GM21786 (cell line): ENCODE data around the gene POLR1E.
"Not testable (repeated sequence)": the region's sequence is repeated elsewhere in the genome, so short reads cannot be mapped to it uniquely, and the experiment has no call there.

Experiments used
- ATAC-seq: cut with Tn5 transposase; IDR thresholded peaks from one replicate; pipeline ENCODE4 v1.9.1; 2021; ENCODE audit not compliant: unreplicated experiment

The POLR1E gene

GRCh38 chr9:37464426-37465248 is 21.1 kb upstream of the POLR1E start:
- ATAC-seq: peak; percentile 11

DNA sequence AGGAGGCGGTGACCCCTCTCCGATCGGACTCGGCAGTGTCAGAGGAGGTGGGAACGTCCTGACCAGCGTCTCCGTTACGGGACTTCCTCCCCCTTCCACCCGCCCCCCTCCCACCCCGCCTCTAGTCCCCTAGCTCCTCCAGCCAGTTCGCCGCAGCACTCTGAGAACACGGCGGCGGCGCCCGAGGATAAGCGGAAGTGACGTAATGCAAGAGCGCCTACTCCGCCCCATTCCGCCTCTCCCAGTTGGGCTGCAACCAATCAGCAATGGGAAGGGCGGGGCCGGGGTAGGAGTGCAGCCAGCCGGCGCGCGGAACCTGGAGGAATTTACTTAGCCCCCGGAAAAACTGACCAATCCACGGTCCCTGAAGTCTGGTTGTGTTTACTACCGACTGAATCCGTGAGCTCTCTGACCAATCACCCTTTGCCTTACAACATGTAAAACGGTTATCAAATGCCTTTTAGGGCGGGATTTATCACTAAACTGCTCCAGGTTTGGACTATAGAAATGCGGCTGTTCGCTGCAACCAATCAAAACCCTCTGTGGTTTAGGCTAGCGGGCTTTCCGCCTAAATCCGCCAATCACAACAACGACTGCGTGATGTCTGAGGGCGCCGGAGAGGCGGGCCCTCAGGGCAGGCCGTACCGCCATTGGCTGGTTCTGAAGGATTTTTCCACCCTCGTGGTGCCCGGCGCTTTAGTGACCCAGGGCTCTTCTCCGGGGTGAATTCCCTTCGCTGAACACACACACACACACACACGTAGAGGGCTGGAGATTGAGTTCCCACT is 20.3 kb upstream of the POLR1E start, which contains the start of gene ZBTB5:
Gene ZBTB5 (minus strand): TSS at position 202 of the 788 bp plus-strand sequence. CDS start 22,899 bp downstream, outside the sequence.
- ATAC-seq: peak; percentile 80

DNA sequence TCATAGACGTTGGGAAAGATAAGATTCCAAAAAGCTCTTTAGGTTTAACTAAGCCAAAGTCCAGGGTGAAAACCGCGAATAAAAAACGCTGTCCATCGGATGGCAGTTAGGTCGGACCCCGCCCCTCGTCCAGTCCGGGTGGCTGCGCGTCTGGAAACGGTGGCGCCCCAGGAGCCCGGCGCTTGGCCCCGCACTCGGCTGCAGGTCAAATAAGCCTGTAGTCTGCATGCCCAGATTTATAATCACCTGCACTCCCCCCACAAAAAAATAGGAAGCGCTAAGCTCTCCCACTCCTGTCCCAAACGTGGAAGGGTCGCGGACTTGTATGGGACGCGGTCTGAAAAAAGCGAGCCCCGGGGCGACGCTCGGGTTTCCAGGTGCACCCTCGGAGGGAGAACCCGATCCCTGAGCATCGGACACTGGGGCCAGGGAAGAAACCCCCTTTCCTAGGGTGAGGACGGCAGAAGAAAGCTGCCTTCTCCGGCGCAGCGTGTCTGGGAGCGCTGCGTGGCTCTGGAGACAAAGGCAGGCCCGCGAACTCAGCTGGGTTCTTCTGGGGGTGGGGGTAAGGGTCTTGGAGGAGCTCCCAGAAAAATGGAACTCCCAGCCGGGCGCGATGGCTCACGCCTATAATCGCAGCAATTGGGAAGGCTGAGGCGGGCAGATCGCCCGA is 19.6 kb upstream of the POLR1E start:
- no peak for ATAC-seq

DNA sequence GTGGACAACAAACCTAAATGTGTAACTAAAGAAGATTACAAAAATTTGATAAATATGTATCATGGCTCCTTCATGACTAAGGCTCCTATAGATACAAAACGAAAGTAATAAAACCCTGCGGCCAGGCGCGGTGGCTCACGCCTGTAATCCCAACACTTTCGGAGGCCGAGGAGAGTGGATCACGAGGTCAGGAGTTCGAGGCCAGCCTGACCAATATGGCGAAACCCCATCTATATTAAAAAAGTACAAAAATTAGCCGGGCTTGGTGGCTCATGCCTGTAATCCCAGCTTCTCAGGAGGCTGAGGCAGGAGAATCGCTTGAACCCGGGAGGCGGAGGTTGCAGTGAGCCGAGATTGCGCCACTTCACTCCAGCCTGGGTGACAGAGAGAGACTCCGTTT is 18.2 kb upstream of the POLR1E start:
- not testable (repeated sequence) for ATAC-seq

DNA sequence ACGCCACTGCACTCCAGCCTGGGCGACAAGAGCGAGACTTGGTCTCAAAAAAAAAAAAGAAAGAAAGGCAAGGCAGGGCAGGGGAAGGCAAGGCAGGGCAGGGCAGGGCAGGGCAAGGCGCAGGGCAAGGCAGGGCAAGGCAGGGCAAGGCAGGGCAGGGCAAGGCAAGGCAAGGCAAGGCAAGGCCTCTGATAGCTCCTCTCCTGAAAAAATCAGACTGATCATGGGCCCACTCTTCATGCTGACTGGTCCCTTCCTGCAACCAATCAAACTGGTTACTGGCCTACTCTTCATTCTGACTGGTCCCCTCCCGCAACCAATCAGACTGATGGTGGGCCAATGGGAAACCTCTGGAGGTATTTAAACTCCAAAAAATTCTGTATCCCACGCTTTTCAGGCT is 17.1 kb upstream of the POLR1E start:
- ATAC-seq: no peak

GRCh38 chr9:37471942-37472684 is 13.6 kb upstream of the POLR1E start:
- no peak for ATAC-seq

- not testable (repeated sequence) for ATAC-seq
Measured at GRCh38 chr9:37473982-37474381, 11.8 kb upstream of the POLR1E start.

- ATAC-seq: no peak
Measured at GRCh38 chr9:37474438-37474837, 11.3 kb upstream of the POLR1E start.

GRCh38 chr9:37476930-37477329 is 8.8 kb upstream of the POLR1E start:
- ATAC-seq: no peak

GRCh38 chr9:37477443-37477842 is 8.3 kb upstream of the POLR1E start:
- ATAC-seq: not testable (repeated sequence)

- ATAC-seq: not testable (repeated sequence)
Measured at GRCh38 chr9:37477987-37478619, 7.6 kb upstream of the POLR1E start.

- ATAC-seq: no peak
Measured at GRCh38 chr9:37480759-37481158, 5.0 kb upstream of the POLR1E start.

DNA sequence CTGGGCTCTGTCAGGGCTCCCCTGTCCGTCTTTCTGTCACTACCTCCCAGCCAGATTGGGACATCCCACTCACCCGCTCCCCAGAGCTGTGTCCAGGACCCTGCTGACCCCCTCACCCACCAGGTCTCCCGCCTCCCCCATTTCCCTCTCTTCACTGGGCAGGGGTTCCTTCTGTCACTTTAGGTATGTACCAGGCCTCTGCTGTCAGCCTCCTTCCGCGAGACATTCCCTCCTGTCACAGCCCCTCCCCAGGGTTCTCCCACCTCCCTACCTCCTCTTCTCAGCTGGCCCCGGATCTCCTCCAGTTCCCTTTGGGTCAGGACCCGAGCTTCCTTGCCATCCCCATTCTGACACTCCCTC is 488 bp downstream of the POLR1E start:
- ATAC-seq: no peak

GRCh38 chr9:37486616-37487548 is 1.1 kb downstream of the POLR1E start:
- no peak for ATAC-seq

DNA sequence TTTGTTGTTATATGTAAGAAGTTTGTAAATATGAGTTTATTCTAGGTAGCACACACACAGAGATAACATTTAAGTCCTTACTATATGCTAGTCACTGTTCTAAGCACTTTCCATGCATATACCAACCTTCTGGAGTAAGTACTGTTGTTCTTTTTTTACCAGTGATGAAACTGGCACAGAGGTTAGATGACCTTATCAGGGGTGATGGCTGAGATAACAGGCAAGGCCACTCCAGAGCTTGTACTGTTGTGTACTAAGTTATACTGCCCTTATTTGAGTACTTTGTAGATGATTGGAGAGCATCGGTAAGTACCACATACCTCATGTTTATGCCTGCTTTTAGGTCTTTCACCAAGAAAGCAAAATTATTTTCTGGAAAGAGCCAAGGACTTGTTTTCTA is 6.2 kb downstream of the POLR1E start:
- ATAC-seq: no peak

DNA sequence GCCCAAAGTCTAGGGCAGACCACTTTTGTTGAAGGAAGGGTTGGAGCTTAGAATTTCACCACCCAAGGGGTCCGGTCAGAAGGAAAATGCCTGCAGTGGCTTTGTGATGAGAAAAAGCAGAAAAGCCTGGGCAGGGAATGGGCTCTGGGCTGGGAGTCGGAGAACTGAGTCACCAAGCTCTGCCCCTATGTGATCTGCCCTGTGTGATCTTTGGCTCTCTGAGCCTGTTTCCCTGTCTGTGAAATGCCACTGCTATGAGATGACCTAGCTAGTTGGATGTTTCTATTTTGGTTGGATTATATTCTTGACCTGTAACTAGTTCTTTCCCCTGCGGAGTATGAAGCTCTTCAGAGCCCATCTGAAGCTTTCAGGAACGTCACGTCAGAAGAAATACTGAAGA is 9.8 kb downstream of the POLR1E start:
- no peak for ATAC-seq

GRCh38 chr9:37496020-37496419 is 10.3 kb downstream of the POLR1E start:
- ATAC-seq: no peak

GRCh38 chr9:37497320-37497719 is 11.6 kb downstream of the POLR1E start:
- ATAC-seq: no peak

GRCh38 chr9:37498457-37498856 is 12.7 kb downstream of the POLR1E start:
- no peak for ATAC-seq
